WTC11 (cell line): Measurements from ENCODE around the gene CALU. TPM values are rescaled to one million over a fixed set of nuclear protein-coding genes. Genes with fewer than 3 reads are reported as not detected.

Source experiments
- ATAC-seq: fragments of 200-7000 bp; cut with Tn5 transposase; 2 replicates; pipeline ENCODE4 v1.10.0; 2021; ENCODE audit warnings: mild to moderate bottlenecking, moderate library complexity
- CTCF ChIA-PET: fragments of 300-600 bp; sonication (Branson Sonifier 250); formaldehyde crosslinking; loops from one replicate; lab custom pipeline; 2021; ENCODE audit warnings: antibody characterized with exemption; lab: Charles Lee
- POLR2A ChIA-PET: fragments of 350-600 bp; sonication (Branson Sonifier 250); formaldehyde crosslinking; loops from one replicate; lab custom pipeline; 2021; ENCODE audit warnings: antibody characterized with exemption; lab: Charles Lee
- DNase-seq: peaks from one replicate; pipeline ENCODE4 v3.0.0; 2021; ENCODE audit warnings: low spot score
- H3K27ac Mint-ChIP-seq: 2 replicates; pipeline ENCODE4 v1.8.0; 2021; ENCODE audit warnings: mixed read lengths
- H3K27me3 Mint-ChIP-seq: 2 replicates; pipeline ENCODE4 v1.8.0; 2021; ENCODE audit warnings: low read depth, mild to moderate bottlenecking, moderate library complexity, mixed read lengths
- H3K36me3 Mint-ChIP-seq: 2 replicates; pipeline ENCODE4 v1.8.0; 2021; ENCODE audit warnings: mixed read lengths
- H3K4me1 Mint-ChIP-seq: 2 replicates; pipeline ENCODE4 v1.8.0; 2022; ENCODE audit warnings: mixed read lengths
- H3K4me3 Mint-ChIP-seq: 2 replicates; pipeline ENCODE4 v1.8.0; 2021; ENCODE audit warnings: mild to moderate bottlenecking, moderate library complexity, mixed read lengths
- H3K9me3 Mint-ChIP-seq: 2 replicates; pipeline ENCODE4 v1.8.0; 2021; ENCODE audit warnings: mixed read lengths
- CREB1 ChIP-seq: sonication (generic); formaldehyde crosslinking; IDR thresholded peaks from 2 replicates; pipeline ENCODE4 v1.8.0; 2023; ENCODE audit warnings: mild to moderate bottlenecking, missing genetic modification reagents
- E2F5 ChIP-seq: sonication (generic); formaldehyde crosslinking; IDR thresholded peaks from 2 replicates; pipeline ENCODE4 v1.8.1; 2022; ENCODE audit warnings: mild to moderate bottlenecking, moderate library complexity, missing genetic modification reagents
- EMX1 ChIP-seq: fragments of 250-450 bp; sonication (Bioruptor Pico); IDR thresholded peaks from 2 replicates; pipeline ENCODE4 v1.8.0; 2021; ENCODE audit warnings: mild to moderate bottlenecking
- ESRRA ChIP-seq: sonication (generic); formaldehyde crosslinking; IDR thresholded peaks from 2 replicates; pipeline ENCODE4 v1.8.1; 2022; ENCODE audit warnings: mild to moderate bottlenecking, missing genetic modification reagents, borderline replicate concordance
- FOXJ3 ChIP-seq: sonication (generic); formaldehyde crosslinking; IDR thresholded peaks from 2 replicates; pipeline ENCODE4 v1.9.0; 2021; ENCODE audit warnings: missing genetic modification reagents, mild to moderate bottlenecking, borderline replicate concordance
- IRF2 ChIP-seq: sonication (generic); formaldehyde crosslinking; IDR thresholded peaks from 2 replicates; pipeline ENCODE4 v1.8.0; 2022; ENCODE audit warnings: low read depth, missing genetic modification reagents, borderline replicate concordance
- PRRX2 ChIP-seq: fragments of 250-450 bp; sonication (Bioruptor Pico); IDR thresholded peaks from 2 replicates; pipeline ENCODE4 v1.8.0; 2021; ENCODE audit warnings: mild to moderate bottlenecking
- ZNF219 ChIP-seq: sonication (generic); formaldehyde crosslinking; IDR thresholded peaks from 2 replicates; pipeline ENCODE4 v1.8.0; 2023; ENCODE audit warnings: missing genetic modification reagents, mild to moderate bottlenecking, borderline replicate concordance
- ZNF281 ChIP-seq: sonication (generic); formaldehyde crosslinking; IDR thresholded peaks from 2 replicates; pipeline ENCODE4 v1.8.0; 2023; ENCODE audit warnings: mild to moderate bottlenecking, missing genetic modification reagents
- ZNF416 ChIP-seq: fragments of 250-450 bp; sonication (Bioruptor Pico); IDR thresholded peaks from 2 replicates; pipeline ENCODE4 v1.9.0; 2021; ENCODE audit warnings: mild to moderate bottlenecking, inconsistent platforms
- total RNA-seq: library from RNA; stranded (reverse); gene quantifications from 3 replicates; pipeline ENCODE4 v1.2.3, GENCODE V29; 2021
- TF ChIP-seq, protein P1 (sequence below): fragments of 250-450 bp; sonication (Bioruptor Pico); IDR thresholded peaks from 2 replicates; pipeline ENCODE4 v1.9.0; 2021; ENCODE audit warnings: mild to moderate bottlenecking
- TF ChIP-seq, protein P2 (sequence below): fragments of 250-450 bp; sonication (Bioruptor Pico); IDR thresholded peaks from 2 replicates; pipeline ENCODE4 v1.9.0; 2021; ENCODE audit warnings: mild to moderate bottlenecking

CALU gene
- total RNA-seq, 1 experiment from 2014 or later: 150 TPM

DNA sequence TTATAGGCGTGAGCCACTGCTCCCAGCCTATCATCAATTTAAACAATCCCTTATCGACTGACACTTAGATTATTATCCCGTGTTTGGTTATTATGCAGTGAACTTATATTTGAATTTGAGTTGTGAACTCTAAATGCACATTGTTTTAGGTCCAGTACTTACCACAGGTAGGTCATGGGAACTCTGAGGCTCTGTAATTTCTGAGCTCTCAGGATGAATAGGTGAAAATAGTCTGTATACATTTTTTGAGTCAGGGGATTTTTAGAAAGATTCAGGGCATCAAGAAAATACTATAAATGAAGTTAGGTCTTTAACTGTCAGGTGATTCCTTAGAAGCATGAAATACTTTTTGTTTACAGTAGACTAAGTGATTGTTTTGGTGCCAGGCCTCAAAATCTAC lies 61.4 kb downstream of the CALU start:
- Mint-ChIP-seq H3K9me3 (peaks cover 3% of the 10 kb centered on the region; the same call in 1 of the 2 replicates), H3K27ac (no peak overlapping the region), H3K27me3 (no peaks in the 10 kb centered on the region), H3K36me3 (peaks cover 40% of the 10 kb centered on the region), H3K4me1 (peaks cover 16% of the 10 kb centered on the region), H3K4me3 (no peak overlapping the region)
- TF ChIP-seq, protein P1, sequence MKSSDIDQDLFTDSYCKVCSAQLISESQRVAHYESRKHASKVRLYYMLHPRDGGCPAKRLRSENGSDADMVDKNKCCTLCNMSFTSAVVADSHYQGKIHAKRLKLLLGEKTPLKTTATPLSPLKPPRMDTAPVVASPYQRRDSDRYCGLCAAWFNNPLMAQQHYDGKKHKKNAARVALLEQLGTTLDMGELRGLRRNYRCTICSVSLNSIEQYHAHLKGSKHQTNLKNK: no peak
- TF ChIP-seq E2F5 (no peak), EMX1 (CRISPR knock-in tag) (no peak)
- TF ChIP-seq, protein P2, sequence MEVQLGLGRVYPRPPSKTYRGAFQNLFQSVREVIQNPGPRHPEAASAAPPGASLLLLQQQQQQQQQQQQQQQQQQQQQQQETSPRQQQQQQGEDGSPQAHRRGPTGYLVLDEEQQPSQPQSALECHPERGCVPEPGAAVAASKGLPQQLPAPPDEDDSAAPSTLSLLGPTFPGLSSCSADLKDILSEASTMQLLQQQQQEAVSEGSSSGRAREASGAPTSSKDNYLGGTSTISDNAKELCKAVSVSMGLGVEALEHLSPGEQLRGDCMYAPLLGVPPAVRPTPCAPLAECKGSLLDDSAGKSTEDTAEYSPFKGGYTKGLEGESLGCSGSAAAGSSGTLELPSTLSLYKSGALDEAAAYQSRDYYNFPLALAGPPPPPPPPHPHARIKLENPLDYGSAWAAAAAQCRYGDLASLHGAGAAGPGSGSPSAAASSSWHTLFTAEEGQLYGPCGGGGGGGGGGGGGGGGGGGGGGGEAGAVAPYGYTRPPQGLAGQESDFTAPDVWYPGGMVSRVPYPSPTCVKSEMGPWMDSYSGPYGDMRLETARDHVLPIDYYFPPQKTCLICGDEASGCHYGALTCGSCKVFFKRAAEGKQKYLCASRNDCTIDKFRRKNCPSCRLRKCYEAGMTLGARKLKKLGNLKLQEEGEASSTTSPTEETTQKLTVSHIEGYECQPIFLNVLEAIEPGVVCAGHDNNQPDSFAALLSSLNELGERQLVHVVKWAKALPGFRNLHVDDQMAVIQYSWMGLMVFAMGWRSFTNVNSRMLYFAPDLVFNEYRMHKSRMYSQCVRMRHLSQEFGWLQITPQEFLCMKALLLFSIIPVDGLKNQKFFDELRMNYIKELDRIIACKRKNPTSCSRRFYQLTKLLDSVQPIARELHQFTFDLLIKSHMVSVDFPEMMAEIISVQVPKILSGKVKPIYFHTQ: no peak
- DNase-seq (no peak), ATAC-seq (no peak)
- CTCF ChIA-PET: no interaction called here
- POLR2A ChIA-PET: no interaction called here

GRCh38 chr7:128801003-128801402 lies 61.8 kb downstream of the CALU start:
- H3K27ac Mint-ChIP-seq: no peak overlapping the region
- no peaks in the 10 kb centered on the region for H3K27me3 Mint-ChIP-seq
- ChIA-PET CTCF (interaction anchor here (1.7 kb wide), 1 partner anchor 34 kb away, joined by 3 read pairs; no protein-coding TSS in a partner anchor), POLR2A (no interaction called here)
- TF ChIP-seq ZNF281: no peak
- TF ChIP-seq ZNF416 (CRISPR knock-in tag): no peak
- no peak for TF ChIP-seq IRF2 (CRISPR knock-in tag)
- ATAC-seq: no peak
- peaks cover 40% of the 10 kb centered on the region for H3K36me3 Mint-ChIP-seq
- H3K9me3 Mint-ChIP-seq: peaks cover 3% of the 10 kb centered on the region; the same call in 1 of the 2 replicates
- no peak for DNase-seq
- H3K4me3 Mint-ChIP-seq: no peak overlapping the region
- peaks cover 15% of the 10 kb centered on the region for H3K4me1 Mint-ChIP-seq

GRCh38 chr7:128801667-128802418 lies 62.7 kb downstream of the CALU start:
- TF ChIP-seq PRRX2: no peak
- POLR2A ChIA-PET: no interaction called here
- Mint-ChIP-seq H3K36me3 (peaks cover 42% of the 10 kb centered on the region), H3K27ac (no peak overlapping the region), H3K4me3 (no peak overlapping the region), H3K27me3 (no peaks in the 10 kb centered on the region), H3K4me1 (peaks cover 14% of the 10 kb centered on the region), H3K9me3 (peaks cover 3% of the 10 kb centered on the region; the same call in 1 of the 2 replicates)
- DNase-seq: no peak
- no peak for ATAC-seq
- CTCF ChIA-PET: interaction anchor here (1.7 kb wide), 1 partner anchor 33 kb away, joined by 3 read pairs; no protein-coding TSS in a partner anchor

- H3K4me1 Mint-ChIP-seq: peaks cover 8% of the 10 kb centered on the region
- peaks cover 34% of the 10 kb centered on the region for H3K36me3 Mint-ChIP-seq
- H3K27ac Mint-ChIP-seq: peak overlapping the region; percentile 72
- H3K9me3 Mint-ChIP-seq: no peaks in the 10 kb centered on the region
- ATAC-seq: peak; percentile 77
- TF ChIP-seq ESRRA (CRISPR knock-in tag): no peak
- TF ChIP-seq ZNF219 (CRISPR knock-in tag): no peak
- TF ChIP-seq CREB1 (CRISPR knock-in tag): no peak
- no peak for TF ChIP-seq FOXJ3
- H3K4me3 Mint-ChIP-seq: no peak overlapping the region
- H3K27me3 Mint-ChIP-seq: no peaks in the 10 kb centered on the region
- no peak for DNase-seq
- ChIA-PET CTCF (interaction anchor here (0.7 to 1.1 kb wide), 5 partner anchors 10 to 107 kb away, joined by 3 to 4 read pairs (median 3); partner anchors contain the start of gene KCP), POLR2A (interaction anchor here (0.5 to 1.4 kb wide), 2 partner anchors 12 to 229 kb away, joined by 3 to 6 read pairs; no protein-coding TSS in a partner anchor)
Measured at GRCh38 chr7:128804484-128804883, 65.3 kb downstream of the CALU start.
